GM21423 (cell line): ENCODE results near the gene EMC6.
"Not testable (repeated sequence)": the region's sequence is repeated elsewhere in the genome, so short reads cannot be mapped to it uniquely, and the experiment has no call there.

Experiments
- ATAC-seq: cut with Tn5 transposase; IDR thresholded peaks from one replicate; pipeline ENCODE4 v1.9.1; 2021; ENCODE audit warnings: mild to moderate bottlenecking, moderate library complexity; ENCODE audit not compliant: unreplicated experiment

EMC6 gene

GRCh38 chr17:3704931-3705717 is 36.5 kb downstream of the EMC6 start:
- no peak for ATAC-seq

- not testable (repeated sequence) for ATAC-seq
Measured at GRCh38 chr17:3705718-3705984, 37.0 kb downstream of the EMC6 start.

GRCh38 chr17:3708366-3708765 is 39.8 kb downstream of the EMC6 start:
- ATAC-seq = no peak

- ATAC-seq = peak; percentile 90
Measured at GRCh38 chr17:3710951-3711383, 42.4 kb downstream of the EMC6 start.

GRCh38 chr17:3712811-3713463 is 44.3 kb downstream of the EMC6 start:
- no peak for ATAC-seq

- ATAC-seq = no peak
Measured at GRCh38 chr17:3715296-3715695, 46.7 kb downstream of the EMC6 start.

- ATAC-seq = no peak
Measured at GRCh38 chr17:3718201-3718600, 49.6 kb downstream of the EMC6 start.

- ATAC-seq = no peak
Measured at GRCh38 chr17:3719265-3719664, 50.7 kb downstream of the EMC6 start.
